CD4-positive, alpha-beta T cell (primary cell): ENCODE data around the gene ADCY7. TPM values are rescaled to one million over a fixed set of nuclear protein-coding genes. Genes with fewer than 3 reads are reported as not detected.
A peak's percentile ranks its signal among the peaks of the same experiment; 100 is the strongest.

Experiments
- ATAC-seq: fragments of 200-7000 bp; cut with Tn5 transposase; one replicate; pipeline ENCODE4 v1.10.0; 2022; ENCODE audit warnings: mild to moderate bottlenecking; ENCODE audit not compliant: poor library complexity
- CTCF ChIA-PET: fragments of 350-600 bp; sonication (Branson Sonifier 250); formaldehyde crosslinking; loops from one replicate; lab custom pipeline; 2021; ENCODE audit warnings: antibody characterized with exemption, inconsistent platforms; lab: Charles Lee
- POLR2A ChIA-PET: fragments of 350-600 bp; sonication (Branson Sonifier 250); formaldehyde crosslinking; loops from one replicate; lab custom pipeline; 2021; ENCODE audit warnings: antibody characterized with exemption, inconsistent platforms; lab: Charles Lee
- DNase-seq, 14 experiments: peaks; one replicate each; pipeline ENCODE4 v3.0.0-alpha.2; 2013 to 2020; ENCODE audit warnings: mixed read lengths in 2 of 14
- H3K27ac ChIP-seq, 2 donors: one replicate each; pipeline versions ENCODE4 v1.5.1 to v1.7.0; 2013; ENCODE audit warnings: low read length in 2 of 2, low read depth in 1 of 2, mild to moderate bottlenecking in 1 of 2
- H3K27me3 ChIP-seq, 2 experiments: 1 replicate in 1 of 2; 2 replicates in 1 of 2; pipeline versions ENCODE4 v1.6.1 to v1.7.0; 2013; ENCODE audit warnings: low read length in 2 of 2, control low read depth in 1 of 2, mild to moderate bottlenecking in 1 of 2, moderate library complexity in 1 of 2; ENCODE audit not compliant: insufficient read depth in 2 of 2, control insufficient read depth in 1 of 2
- H3K36me3 ChIP-seq: one replicate; pipeline ENCODE4 v1.6.1; 2013; ENCODE audit warnings: low read length, control low read depth; ENCODE audit not compliant: insufficient read depth
- H3K4me1 ChIP-seq: one replicate; pipeline ENCODE4 v1.6.1; 2013; ENCODE audit warnings: low read length, control low read depth; ENCODE audit not compliant: insufficient read depth
- H3K4me3 ChIP-seq: one replicate; pipeline ENCODE4 v1.5.1; 2013; ENCODE audit warnings: mild to moderate bottlenecking, low read length, moderate library complexity
- H3K9me3 ChIP-seq, 2 experiments: 1 replicate in 1 of 2; 2 replicates in 1 of 2; pipeline versions ENCODE4 v1.6.1 to v1.7.0; 2013; ENCODE audit warnings: low read length in 2 of 2, mild to moderate bottlenecking in 2 of 2, control low read depth in 1 of 2, moderate library complexity in 1 of 2; ENCODE audit not compliant: control insufficient read depth in 1 of 2, insufficient read depth in 1 of 2
- H3K27ac Mint-ChIP-seq: one replicate; pipeline ENCODE4 v1.8.0; 2020; ENCODE audit warnings: mixed read lengths
- H3K27me3 Mint-ChIP-seq: one replicate; pipeline ENCODE4 v1.8.0; 2021; ENCODE audit warnings: mixed read lengths
- H3K36me3 Mint-ChIP-seq: one replicate; pipeline ENCODE4 v1.8.0; 2021; ENCODE audit warnings: low read depth, mixed read lengths
- H3K4me1 Mint-ChIP-seq: one replicate; pipeline ENCODE4 v1.8.0; 2021; ENCODE audit warnings: low read depth, mixed read lengths
- H3K4me3 Mint-ChIP-seq: one replicate; pipeline ENCODE4 v1.8.0; 2020; ENCODE audit warnings: mild to moderate bottlenecking, mixed read lengths
- H3K9me3 Mint-ChIP-seq: one replicate; pipeline ENCODE4 v1.8.0; 2020; ENCODE audit warnings: mixed read lengths
- intact Hi-C, 2 experiments: fragments of 100-400 bp; cut with DNase I in 1 of 2; cut with micrococcal nuclease in 1 of 2; formaldehyde crosslinking; loops; one replicate each; pipeline versions ENCODE4 v1.15.1 to v1.9.0; 2023 to 2025; cut with DNase I, micrococcal nuclease
- total RNA-seq, 174 experiments: library from RNA in 2 of 174; stranded (reverse) in 2 of 174; gene quantifications; one replicate each; pipeline ENCODE4 v1.2.3 and lab custom pipeline; 2021 to 2026
- TF ChIP-seq, protein P1 (sequence below): fragments of 200-600 bp; IDR thresholded peaks from one replicate; pipeline ENCODE4 v1.8.0; 2022; ENCODE audit warnings: antibody characterized with exemption, mild to moderate bottlenecking

The ADCY7 gene
- total RNA-seq, 2 experiments from 2014 or later = 136 to 147 TPM

DNA sequence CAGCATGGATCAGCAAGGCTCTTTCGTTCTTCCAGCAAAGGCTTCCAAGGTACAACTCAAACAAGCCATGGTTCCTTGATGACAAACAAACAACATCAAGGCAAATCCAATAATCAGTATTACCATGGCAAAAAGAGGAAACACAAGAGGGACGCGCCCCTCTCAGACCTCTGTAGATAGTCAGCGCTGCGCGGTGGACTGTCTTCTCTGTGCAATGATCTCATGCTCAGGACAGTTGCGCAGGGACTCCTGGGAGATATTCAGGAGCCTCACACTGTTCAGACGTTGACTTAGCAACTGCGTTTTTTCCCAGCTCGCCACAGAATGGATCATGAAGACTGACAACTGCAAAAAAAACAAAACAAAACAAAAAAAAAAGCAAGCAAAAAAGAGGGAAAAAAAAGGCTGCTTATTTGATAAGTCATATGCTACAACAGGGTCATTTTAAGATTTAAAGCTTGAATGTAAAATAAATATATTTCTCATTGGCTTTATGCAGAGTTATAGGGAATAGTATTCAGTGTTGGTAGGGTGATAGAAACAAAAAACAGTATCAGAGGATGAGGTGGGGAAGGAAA is 37.1 kb upstream of the ADCY7 start:
- ATAC-seq = no peak
- H3K9me3 Mint-ChIP-seq = no peaks in the 10 kb centered on the region
- Histone ChIP-seq H3K27me3 (no peaks in the 10 kb centered on the region), H3K36me3 (peaks cover 41% of the 10 kb centered on the region), H3K27ac (no peak overlapping the region), H3K9me3 (no peaks in the 10 kb centered on the region), H3K4me1 (no peaks in the 10 kb centered on the region), H3K4me3 (no peak overlapping the region)
- no peak overlapping the region for H3K27ac Mint-ChIP-seq
- ChIA-PET POLR2A (interaction anchor here (0.7 kb wide), 1 partner anchor 160 kb away, joined by 3 read pairs; no protein-coding TSS in a partner anchor), CTCF (no interaction called here)
- H3K4me3 Mint-ChIP-seq = no peak overlapping the region
- H3K27me3 Mint-ChIP-seq = no peaks in the 10 kb centered on the region
- peaks cover 72% of the 10 kb centered on the region for H3K36me3 Mint-ChIP-seq
- intact Hi-C loops = no loop called here
- TF ChIP-seq, protein P1, sequence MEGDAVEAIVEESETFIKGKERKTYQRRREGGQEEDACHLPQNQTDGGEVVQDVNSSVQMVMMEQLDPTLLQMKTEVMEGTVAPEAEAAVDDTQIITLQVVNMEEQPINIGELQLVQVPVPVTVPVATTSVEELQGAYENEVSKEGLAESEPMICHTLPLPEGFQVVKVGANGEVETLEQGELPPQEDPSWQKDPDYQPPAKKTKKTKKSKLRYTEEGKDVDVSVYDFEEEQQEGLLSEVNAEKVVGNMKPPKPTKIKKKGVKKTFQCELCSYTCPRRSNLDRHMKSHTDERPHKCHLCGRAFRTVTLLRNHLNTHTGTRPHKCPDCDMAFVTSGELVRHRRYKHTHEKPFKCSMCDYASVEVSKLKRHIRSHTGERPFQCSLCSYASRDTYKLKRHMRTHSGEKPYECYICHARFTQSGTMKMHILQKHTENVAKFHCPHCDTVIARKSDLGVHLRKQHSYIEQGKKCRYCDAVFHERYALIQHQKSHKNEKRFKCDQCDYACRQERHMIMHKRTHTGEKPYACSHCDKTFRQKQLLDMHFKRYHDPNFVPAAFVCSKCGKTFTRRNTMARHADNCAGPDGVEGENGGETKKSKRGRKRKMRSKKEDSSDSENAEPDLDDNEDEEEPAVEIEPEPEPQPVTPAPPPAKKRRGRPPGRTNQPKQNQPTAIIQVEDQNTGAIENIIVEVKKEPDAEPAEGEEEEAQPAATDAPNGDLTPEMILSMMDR = no peak
- DNase-seq = no peak
- no peaks in the 10 kb centered on the region for H3K4me1 Mint-ChIP-seq

DNA sequence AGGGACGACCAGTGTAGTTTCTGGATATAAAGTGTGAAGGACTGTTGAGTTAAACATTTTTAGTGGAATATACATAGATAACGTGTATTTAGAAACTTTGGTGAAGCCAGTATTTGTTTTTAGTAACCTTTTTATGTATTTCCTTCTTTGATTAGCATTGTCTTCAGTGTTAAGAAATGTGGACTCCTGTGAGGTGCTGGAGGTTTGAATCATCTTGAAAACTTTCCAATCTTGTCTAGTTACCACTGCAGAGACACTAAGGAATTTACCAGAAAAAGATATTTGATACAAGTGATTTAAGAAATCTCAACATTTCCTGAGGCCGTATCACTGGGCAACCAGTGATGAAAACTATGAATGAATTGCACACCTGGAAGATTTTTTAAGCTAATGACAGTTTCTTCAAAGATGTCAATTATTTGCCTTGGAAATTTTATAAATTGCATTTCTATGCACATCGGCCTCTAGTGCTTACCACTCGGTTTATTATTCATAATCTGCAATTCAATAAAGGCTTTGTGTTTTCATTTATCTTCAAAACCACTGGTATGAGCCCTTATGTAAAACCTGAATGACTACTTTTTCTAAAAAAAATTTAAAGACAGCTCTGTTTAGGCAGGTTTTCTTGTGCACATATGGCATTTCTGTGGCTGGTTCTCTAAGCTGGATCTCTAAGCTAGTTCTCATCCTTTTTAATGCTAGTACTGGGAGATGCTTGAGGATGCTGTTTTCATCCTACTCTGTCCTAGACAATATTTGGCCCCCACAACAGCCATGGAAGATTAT is 31.4 kb upstream of the ADCY7 start:
- Mint-ChIP-seq H3K27me3 (no peaks in the 10 kb centered on the region), H3K36me3 (peaks cover 22% of the 10 kb centered on the region), H3K27ac (peak overlapping the region; percentile 19), H3K4me1 (no peaks in the 10 kb centered on the region), H3K9me3 (no peaks in the 10 kb centered on the region), H3K4me3 (no peak overlapping the region)
- Histone ChIP-seq H3K36me3 (no peaks in the 10 kb centered on the region), H3K4me1 (no peaks in the 10 kb centered on the region), H3K4me3 (no peak overlapping the region), H3K27ac (no peak overlapping the region), H3K27me3 (no peaks in the 10 kb centered on the region), H3K9me3 (no peaks in the 10 kb centered on the region)
- intact Hi-C loops = no loop called here
- ChIA-PET CTCF (interaction anchor here (1.0 kb wide), 1 partner anchor 21 kb away, joined by 3 read pairs; no protein-coding TSS in a partner anchor), POLR2A (interaction anchor here (0.8 kb wide), 1 partner anchor 46 kb away, joined by 8 read pairs; no protein-coding TSS in a partner anchor)
- TF ChIP-seq, protein P1 = no peak
- ATAC-seq (no peak), DNase-seq (no peak)

DNA sequence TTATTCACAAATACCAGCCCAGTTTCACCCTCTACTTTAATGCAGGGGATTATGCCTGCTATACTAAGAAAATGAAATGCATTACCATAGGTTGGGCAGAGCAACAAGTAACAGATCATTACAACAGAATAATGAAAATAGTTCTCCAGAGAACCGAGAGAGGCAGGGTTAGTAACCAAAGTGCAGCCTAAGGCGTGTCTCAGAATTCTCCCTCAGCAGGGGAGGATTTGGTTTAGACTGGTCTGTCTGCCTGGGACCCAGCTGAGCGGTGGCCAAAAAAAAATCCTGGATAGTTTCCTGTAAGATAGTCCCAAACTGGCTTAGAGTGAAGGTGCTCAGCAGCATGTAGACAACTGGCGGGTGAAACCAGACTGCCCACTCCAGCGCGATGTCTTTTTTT is 30.8 kb upstream of the ADCY7 start:
- intact Hi-C loops = no loop called here
- no peak overlapping the region for H3K4me3 ChIP-seq
- Mint-ChIP-seq H3K27ac (no peak overlapping the region), H3K27me3 (no peaks in the 10 kb centered on the region), H3K36me3 (peaks cover 16% of the 10 kb centered on the region), H3K4me3 (no peak overlapping the region), H3K4me1 (no peaks in the 10 kb centered on the region), H3K9me3 (no peaks in the 10 kb centered on the region)
- no peaks in the 10 kb centered on the region for H3K4me1 ChIP-seq
- no peaks in the 10 kb centered on the region for H3K36me3 ChIP-seq
- DNase-seq (no peak), ATAC-seq (no peak)
- POLR2A ChIA-PET = interaction anchor here (0.8 kb wide), 1 partner anchor 45 kb away, joined by 8 read pairs; no protein-coding TSS in a partner anchor
- CTCF ChIA-PET = interaction anchor here (1.0 kb wide), 1 partner anchor 22 kb away, joined by 3 read pairs; no protein-coding TSS in a partner anchor
- H3K27ac ChIP-seq = no peak overlapping the region
- H3K9me3 ChIP-seq = no peaks in the 10 kb centered on the region
- TF ChIP-seq, protein P1 = no peak
- H3K27me3 ChIP-seq = no peaks in the 10 kb centered on the region
